Neural cell (in vitro differentiated cells): ENCODE measurements around the gene RCSD1.

Experiments
- EP300 ChIP-seq: fragments of 450-650 bp; conservative IDR thresholded peaks from 2 replicates; pipeline ENCODE4 v1.6.1; 2014; ENCODE audit warnings: antibody characterized with exemption, mild to moderate bottlenecking, moderate library complexity; ENCODE audit not compliant: poor library complexity, severe bottlenecking
- EZH2 ChIP-seq: fragments of 200-600, 300-800 bp; shearing (Covaris generic), sonication (generic); IDR thresholded peaks from 2 replicates; pipeline ENCODE4 v1.6.1; 2014; ENCODE audit warnings: antibody characterized with exemption, low read length, borderline replicate concordance, mild to moderate bottlenecking; ENCODE audit not compliant: insufficient read depth, poor library complexity, severe bottlenecking
- MXI1 ChIP-seq: fragments of 450-650 bp; conservative IDR thresholded peaks from 2 replicates; pipeline ENCODE4 v1.6.1; 2014; ENCODE audit warnings: antibody characterized with exemption, mild to moderate bottlenecking; ENCODE audit not compliant: poor library complexity, severe bottlenecking
- POLR2AphosphoS5 ChIP-seq: IDR thresholded peaks from 2 replicates; pipeline ENCODE4 v1.6.1; 2012
- RAD21 ChIP-seq: fragments of 450-650 bp; conservative IDR thresholded peaks from 2 replicates; pipeline ENCODE4 v1.6.1; 2014; ENCODE audit warnings: antibody characterized with exemption, mild to moderate bottlenecking, moderate library complexity
- REST ChIP-seq: IDR thresholded peaks from 2 replicates; pipeline ENCODE4 v1.6.1; 2012; ENCODE audit warnings: borderline replicate concordance
- SMC3 ChIP-seq: fragments of 450-650 bp; conservative IDR thresholded peaks from 2 replicates; pipeline ENCODE4 v1.6.1; 2014; ENCODE audit warnings: antibody characterized with exemption, mild to moderate bottlenecking, moderate library complexity; ENCODE audit not compliant: poor library complexity
- TAF1 ChIP-seq: IDR thresholded peaks from 2 replicates; pipeline ENCODE4 v1.6.1; 2012; ENCODE audit warnings: low read depth
- TF ChIP-seq, protein P1 (sequence below): fragments of 450-650 bp; IDR thresholded peaks from 2 replicates; pipeline ENCODE4 v1.5.1; 2014; ENCODE audit warnings: antibody characterized with exemption, mild to moderate bottlenecking, moderate library complexity; ENCODE audit not compliant: poor library complexity, severe bottlenecking

DNA sequence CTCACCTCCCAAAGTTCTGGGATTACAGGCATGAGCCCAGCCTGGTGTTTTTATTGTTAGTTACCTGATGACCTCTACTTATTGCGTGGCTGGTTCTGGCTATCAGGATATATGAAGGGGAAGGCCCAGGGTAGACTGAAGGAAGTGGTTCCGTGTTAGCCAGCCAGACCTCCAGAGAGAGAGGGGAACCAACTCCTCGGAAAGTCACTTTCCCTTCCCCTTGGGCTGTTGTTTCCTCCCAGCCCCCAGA lies 2.5 kb upstream of the RCSD1 start:
- TF ChIP-seq, protein P1, sequence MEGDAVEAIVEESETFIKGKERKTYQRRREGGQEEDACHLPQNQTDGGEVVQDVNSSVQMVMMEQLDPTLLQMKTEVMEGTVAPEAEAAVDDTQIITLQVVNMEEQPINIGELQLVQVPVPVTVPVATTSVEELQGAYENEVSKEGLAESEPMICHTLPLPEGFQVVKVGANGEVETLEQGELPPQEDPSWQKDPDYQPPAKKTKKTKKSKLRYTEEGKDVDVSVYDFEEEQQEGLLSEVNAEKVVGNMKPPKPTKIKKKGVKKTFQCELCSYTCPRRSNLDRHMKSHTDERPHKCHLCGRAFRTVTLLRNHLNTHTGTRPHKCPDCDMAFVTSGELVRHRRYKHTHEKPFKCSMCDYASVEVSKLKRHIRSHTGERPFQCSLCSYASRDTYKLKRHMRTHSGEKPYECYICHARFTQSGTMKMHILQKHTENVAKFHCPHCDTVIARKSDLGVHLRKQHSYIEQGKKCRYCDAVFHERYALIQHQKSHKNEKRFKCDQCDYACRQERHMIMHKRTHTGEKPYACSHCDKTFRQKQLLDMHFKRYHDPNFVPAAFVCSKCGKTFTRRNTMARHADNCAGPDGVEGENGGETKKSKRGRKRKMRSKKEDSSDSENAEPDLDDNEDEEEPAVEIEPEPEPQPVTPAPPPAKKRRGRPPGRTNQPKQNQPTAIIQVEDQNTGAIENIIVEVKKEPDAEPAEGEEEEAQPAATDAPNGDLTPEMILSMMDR = no peak
- TF ChIP-seq EZH2 (no peak), REST (no peak), EP300 (no peak), RAD21 (no peak), TAF1 (no peak), POLR2AphosphoS5 (no peak), MXI1 (no peak), SMC3 (no peak)
